HEK293 (cell line): ENCODE results near the gene PPARA.

Source experiments
- CTCF ChIA-PET: fragments of 350-600 bp; formaldehyde crosslinking; extraction: SDS; loops from one replicate; lab custom pipeline; 2021; ENCODE audit warnings: antibody characterized with exemption; lab: Yijun Ruan, JAX
- POLR2A ChIA-PET: fragments of 300-600 bp; formaldehyde crosslinking; extraction: SDS; loops from one replicate; lab custom pipeline; 2020; ENCODE audit warnings: antibody characterized with exemption, inconsistent platforms; lab: Yijun Ruan, JAX
- H3K27ac ChIP-seq: fragments of 200-500 bp; sonication (Bioruptor generic); 2 replicates; pipeline ENCODE4 v1.5.1; 2014; ENCODE audit warnings: low read depth, low read length, control low read depth, inconsistent platforms; ENCODE audit errors: extremely low read depth
- H3K36me3 ChIP-seq, 2 experiments: fragments of 200-500 bp in 1 of 2; sonication (Bioruptor generic) in 1 of 2; 1 replicate in 1 of 2; 2 replicates in 1 of 2; pipeline ENCODE4 v1.5.1; 2014 to 2017; ENCODE audit warnings: inconsistent platforms in 2 of 2, low read length in 2 of 2; ENCODE audit not compliant: control insufficient read depth in 2 of 2, insufficient read depth in 1 of 2
- H3K4me1 ChIP-seq: fragments of 200-500 bp; sonication (Bioruptor generic); 2 replicates; pipeline ENCODE4 v1.5.1; 2014; ENCODE audit warnings: mild to moderate bottlenecking, low read length, inconsistent platforms; ENCODE audit not compliant: control insufficient read depth, insufficient read depth
- H3K4me3 ChIP-seq: 2 replicates; pipeline ENCODE4 v1.5.1; 2011; ENCODE audit warnings: low read depth, mild to moderate bottlenecking, control low read depth, low read length, moderate library complexity
- H3K9me3 ChIP-seq: fragments of 200-500 bp; sonication (Bioruptor generic); 2 replicates; pipeline ENCODE4 v1.5.1; 2014; ENCODE audit warnings: low read depth, low read length, inconsistent platforms; ENCODE audit not compliant: control insufficient read depth, insufficient read depth
- AEBP2 ChIP-seq: fragments of 450-650 bp; formaldehyde crosslinking; IDR thresholded peaks from 2 replicates; pipeline ENCODE4 v1.5.1; 2016; ENCODE audit warnings: missing biosample characterization, missing genetic modification characterization, borderline replicate concordance
- BCL6B ChIP-seq: fragments of 450-650 bp; formaldehyde crosslinking; IDR thresholded peaks from 2 replicates; pipeline ENCODE4 v1.5.1; 2017; ENCODE audit warnings: missing biosample characterization, missing genetic modification characterization
- FEZF1 ChIP-seq: fragments of 450-650 bp; formaldehyde crosslinking; IDR thresholded peaks from 2 replicates; pipeline ENCODE4 v1.5.1; 2016; ENCODE audit warnings: missing biosample characterization, missing genetic modification characterization
- KLF9 ChIP-seq: fragments of 450-650 bp; formaldehyde crosslinking; IDR thresholded peaks from 2 replicates; pipeline ENCODE4 v1.5.1; 2016; ENCODE audit warnings: missing biosample characterization, missing genetic modification characterization, low read depth
- PRDM4 ChIP-seq: fragments of 450-650 bp; formaldehyde crosslinking; IDR thresholded peaks from 2 replicates; pipeline ENCODE4 v1.5.1; 2017; ENCODE audit warnings: missing biosample characterization, missing genetic modification characterization
- REPIN1 ChIP-seq: fragments of 450-650 bp; formaldehyde crosslinking; IDR thresholded peaks from 2 replicates; pipeline ENCODE4 v1.5.1; 2017; ENCODE audit warnings: missing biosample characterization, missing genetic modification characterization, low read depth
- SP3 ChIP-seq: fragments of 450-650 bp; formaldehyde crosslinking; IDR thresholded peaks from 2 replicates; pipeline ENCODE4 v1.5.1; 2016; ENCODE audit warnings: missing biosample characterization, missing genetic modification characterization
- YY1 ChIP-seq: fragments of 450-650 bp; formaldehyde crosslinking; IDR thresholded peaks from 2 replicates; pipeline ENCODE4 v1.5.1; 2018; ENCODE audit warnings: missing biosample characterization, missing genetic modification characterization
- ZBTB17 ChIP-seq: fragments of 450-650 bp; formaldehyde crosslinking; IDR thresholded peaks from 2 replicates; pipeline ENCODE4 v1.5.1; 2016; ENCODE audit warnings: missing biosample characterization, missing genetic modification characterization
- ZBTB20 ChIP-seq: fragments of 450-650 bp; formaldehyde crosslinking; IDR thresholded peaks from 2 replicates; pipeline ENCODE4 v1.5.1; 2016; ENCODE audit warnings: missing biosample characterization, missing genetic modification characterization
- ZBTB21 ChIP-seq: fragments of 450-650 bp; formaldehyde crosslinking; IDR thresholded peaks from 2 replicates; pipeline ENCODE4 v1.5.1; 2017; ENCODE audit warnings: missing biosample characterization, missing genetic modification characterization
- ZFHX2 ChIP-seq: fragments of 450-650 bp; formaldehyde crosslinking; conservative IDR thresholded peaks from 2 replicates; pipeline ENCODE4 v1.5.1; 2016; ENCODE audit warnings: missing biosample characterization, missing genetic modification characterization
- ZIC2 ChIP-seq: fragments of 450-650 bp; formaldehyde crosslinking; IDR thresholded peaks from 2 replicates; pipeline ENCODE4 v1.5.1; 2016; ENCODE audit warnings: missing biosample characterization, missing genetic modification characterization
- ZNF2 ChIP-seq: fragments of 450-650 bp; formaldehyde crosslinking; IDR thresholded peaks from 2 replicates; pipeline ENCODE4 v1.5.1; 2016; ENCODE audit warnings: missing biosample characterization, missing genetic modification characterization
- ZNF501 ChIP-seq: fragments of 450-650 bp; formaldehyde crosslinking; IDR thresholded peaks from 2 replicates; pipeline ENCODE4 v1.5.1; 2016; ENCODE audit warnings: missing biosample characterization, missing genetic modification characterization
- ZNF544 ChIP-seq: fragments of 450-650 bp; formaldehyde crosslinking; IDR thresholded peaks from 2 replicates; pipeline ENCODE4 v1.5.0; 2017; ENCODE audit warnings: missing biosample characterization, missing genetic modification characterization
- ZNF596 ChIP-seq: fragments of 450-650 bp; IDR thresholded peaks from 2 replicates; pipeline ENCODE4 v1.5.0; 2018; ENCODE audit warnings: missing biosample characterization, mild to moderate bottlenecking, missing genetic modification characterization, moderate library complexity
- ZNF639 ChIP-seq: fragments of 450-650 bp; formaldehyde crosslinking; IDR thresholded peaks from 2 replicates; pipeline ENCODE4 v1.5.1; 2016; ENCODE audit warnings: missing biosample characterization, missing genetic modification characterization
- ZNF654 ChIP-seq: fragments of 450-650 bp; formaldehyde crosslinking; IDR thresholded peaks from 2 replicates; pipeline ENCODE4 v1.5.1; 2016; ENCODE audit warnings: low read depth, missing biosample characterization, missing genetic modification characterization
- TF ChIP-seq, protein P1 (sequence below): fragments of 450-650 bp; formaldehyde crosslinking; IDR thresholded peaks from 2 replicates; pipeline ENCODE4 v1.5.1; 2017; ENCODE audit warnings: missing biosample characterization, missing genetic modification characterization
- TF ChIP-seq, protein P2 (sequence below): fragments of 450-650 bp; formaldehyde crosslinking; IDR thresholded peaks from 2 replicates; pipeline ENCODE4 v1.5.1; 2016; ENCODE audit warnings: missing biosample characterization, missing genetic modification characterization
- TF ChIP-seq, protein P3 (sequence below): fragments of 450-650 bp; formaldehyde crosslinking; IDR thresholded peaks from 2 replicates; pipeline ENCODE4 v1.5.1; 2016; ENCODE audit warnings: missing biosample characterization, missing genetic modification characterization

Gene PPARA

GRCh38 chr22:46115755-46116490 lies 34.4 kb upstream of the PPARA start:
- Histone ChIP-seq H3K27ac (no peak overlapping the region), H3K9me3 (no peaks in the 10 kb centered on the region), H3K36me3 (peaks cover 0 to 7% of the 10 kb centered on the region in 2 experiments; a peak in 1 of 3 replicates), H3K4me3 (no peak overlapping the region)
- POLR2A ChIA-PET, result interaction anchor here (0.5 to 1.7 kb wide), 6 partner anchors 79 to 754 kb away, joined by 3 to 14 read pairs (median 3); partner anchors contain the start of genes TRMU and TTC38
- CTCF ChIA-PET, result interaction anchor here (0.6 to 10.8 kb wide), 26 partner anchors 9 to 538 kb away, joined by 3 to 251 read pairs (median 4); no protein-coding TSS in a partner anchor
- TF ChIP-seq ZNF2, result no peak
- TF ChIP-seq ZNF544, result no peak
- TF ChIP-seq ZNF596 (tag by site-specific recombination), result no peak
- TF ChIP-seq, protein P1, sequence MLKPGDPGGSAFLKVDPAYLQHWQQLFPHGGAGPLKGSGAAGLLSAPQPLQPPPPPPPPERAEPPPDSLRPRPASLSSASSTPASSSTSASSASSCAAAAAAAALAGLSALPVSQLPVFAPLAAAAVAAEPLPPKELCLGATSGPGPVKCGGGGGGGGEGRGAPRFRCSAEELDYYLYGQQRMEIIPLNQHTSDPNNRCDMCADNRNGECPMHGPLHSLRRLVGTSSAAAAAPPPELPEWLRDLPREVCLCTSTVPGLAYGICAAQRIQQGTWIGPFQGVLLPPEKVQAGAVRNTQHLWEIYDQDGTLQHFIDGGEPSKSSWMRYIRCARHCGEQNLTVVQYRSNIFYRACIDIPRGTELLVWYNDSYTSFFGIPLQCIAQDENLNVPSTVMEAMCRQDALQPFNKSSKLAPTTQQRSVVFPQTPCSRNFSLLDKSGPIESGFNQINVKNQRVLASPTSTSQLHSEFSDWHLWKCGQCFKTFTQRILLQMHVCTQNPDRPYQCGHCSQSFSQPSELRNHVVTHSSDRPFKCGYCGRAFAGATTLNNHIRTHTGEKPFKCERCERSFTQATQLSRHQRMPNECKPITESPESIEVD, result no peak
- TF ChIP-seq, protein P2, sequence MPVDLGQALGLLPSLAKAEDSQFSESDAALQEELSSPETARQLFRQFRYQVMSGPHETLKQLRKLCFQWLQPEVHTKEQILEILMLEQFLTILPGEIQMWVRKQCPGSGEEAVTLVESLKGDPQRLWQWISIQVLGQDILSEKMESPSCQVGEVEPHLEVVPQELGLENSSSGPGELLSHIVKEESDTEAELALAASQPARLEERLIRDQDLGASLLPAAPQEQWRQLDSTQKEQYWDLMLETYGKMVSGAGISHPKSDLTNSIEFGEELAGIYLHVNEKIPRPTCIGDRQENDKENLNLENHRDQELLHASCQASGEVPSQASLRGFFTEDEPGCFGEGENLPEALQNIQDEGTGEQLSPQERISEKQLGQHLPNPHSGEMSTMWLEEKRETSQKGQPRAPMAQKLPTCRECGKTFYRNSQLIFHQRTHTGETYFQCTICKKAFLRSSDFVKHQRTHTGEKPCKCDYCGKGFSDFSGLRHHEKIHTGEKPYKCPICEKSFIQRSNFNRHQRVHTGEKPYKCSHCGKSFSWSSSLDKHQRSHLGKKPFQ (tag by site-specific recombination), result no peak
- no peak for TF ChIP-seq FEZF1 (tag by site-specific recombination)
- no peak for TF ChIP-seq REPIN1 (tag by site-specific recombination)
- TF ChIP-seq AEBP2 (tag by site-specific recombination), result no peak
- no peak for TF ChIP-seq ZBTB21 (tag by site-specific recombination)
- no peak for TF ChIP-seq BCL6B
- TF ChIP-seq, all 188 proteins: peak for 0
- H3K4me1 ChIP-seq, result no peaks in the 10 kb centered on the region

- Histone ChIP-seq H3K36me3 (peaks cover 0 to 7% of the 10 kb centered on the region in 2 experiments; a peak in 1 of 3 replicates), H3K9me3 (no peaks in the 10 kb centered on the region), H3K27ac (no peak overlapping the region), H3K4me3 (no peak overlapping the region), H3K4me1 (no peaks in the 10 kb centered on the region)
- POLR2A ChIA-PET, result interaction anchor here (0.6 to 1.7 kb wide), 5 partner anchors 109 to 753 kb away, joined by 3 to 14 read pairs (median 3); partner anchors contain the start of gene TTC38
- CTCF ChIA-PET, result interaction anchor here (0.6 to 10.8 kb wide), 46 partner anchors 9 to 540 kb away, joined by 3 to 251 read pairs (median 4); partner anchors contain the start of genes CELSR1 and PPARA
- peak; percentile 55 for TF ChIP-seq SP3 (tag by site-specific recombination)
- TF ChIP-seq ZFHX2 (tag by site-specific recombination), result peak; percentile 97
- TF ChIP-seq PRDM4 (tag by site-specific recombination), result 0 out of 2 replicates have a peak, but pooled peaks have one; percentile 41
- TF ChIP-seq YY1 (tag by site-specific recombination), result 0 out of 2 replicates have a peak, but pooled peaks have one; percentile 21
- TF ChIP-seq ZIC2 (tag by site-specific recombination), result peak; percentile 86
- TF ChIP-seq, protein P3, sequence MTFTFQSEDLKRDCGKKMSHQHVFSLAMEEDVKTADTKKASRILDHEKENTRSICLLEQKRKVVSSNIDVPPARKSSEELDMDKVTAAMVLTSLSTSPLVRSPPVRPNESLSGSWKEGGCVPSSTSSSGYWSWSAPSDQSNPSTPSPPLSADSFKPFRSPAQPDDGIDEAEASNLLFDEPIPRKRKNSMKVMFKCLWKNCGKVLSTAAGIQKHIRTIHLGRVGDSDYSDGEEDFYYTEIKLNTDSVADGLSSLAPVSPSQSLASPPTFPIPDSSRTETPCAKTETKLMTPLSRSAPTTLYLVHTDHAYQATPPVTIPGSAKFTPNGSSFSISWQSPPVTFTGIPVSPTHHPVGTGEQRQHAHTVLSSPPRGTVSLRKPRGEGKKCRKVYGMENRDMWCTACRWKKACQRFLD, result no peak
- peak; percentile 64; the same call in 1 of the 2 replicates for TF ChIP-seq ZNF501 (tag by site-specific recombination)
- TF ChIP-seq ZBTB20 (tag by site-specific recombination), result peak; percentile 26; the same call in 1 of the 2 replicates
- TF ChIP-seq ZBTB17 (tag by site-specific recombination), result peak; percentile 54
- TF ChIP-seq ZNF654 (tag by site-specific recombination), result peak; percentile 97
- TF ChIP-seq KLF9 (tag by site-specific recombination), result 0 out of 2 replicates have a peak, but pooled peaks have one; percentile 43
- peak; percentile 75 for TF ChIP-seq ZNF639
Observed at GRCh38 chr22:46116491-46116958, 33.8 kb upstream of the PPARA start.
